Fibroblast of skin of left biceps (primary cell): Measurements from ENCODE around the gene MC1R.
"Not testable (repeated sequence)": the region's sequence is repeated elsewhere in the genome, so short reads cannot be mapped to it uniquely, and the experiment has no call there.

ENCODE experiments used
- DNase-seq, 2 experiments: peaks; one replicate each; pipeline ENCODE4 v3.0.0-alpha.2; 2013; ENCODE audit warnings: low read depth in 2 of 2

The MC1R gene

DNA sequence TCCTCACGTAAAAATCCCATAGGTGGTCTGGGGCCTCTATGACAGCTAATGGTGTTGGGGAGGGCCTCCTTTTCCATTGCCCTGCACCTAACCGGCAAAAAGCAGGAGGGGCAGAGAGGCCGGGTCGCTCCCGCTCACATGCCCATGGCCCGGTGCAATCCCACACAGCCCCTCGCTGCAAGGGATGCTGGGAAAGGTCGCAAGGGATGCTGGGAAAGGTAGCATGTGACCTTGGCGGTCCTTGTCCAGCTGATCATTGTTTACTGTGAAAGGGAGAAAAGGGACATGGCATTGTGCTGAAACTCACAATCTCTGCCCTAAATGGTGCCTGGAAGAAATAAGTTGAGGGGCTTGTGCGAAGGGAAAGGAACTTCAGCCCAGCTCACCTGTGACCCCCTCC lies 39.9 kb downstream of the MC1R start:
- DNase-seq = no peak

DNA sequence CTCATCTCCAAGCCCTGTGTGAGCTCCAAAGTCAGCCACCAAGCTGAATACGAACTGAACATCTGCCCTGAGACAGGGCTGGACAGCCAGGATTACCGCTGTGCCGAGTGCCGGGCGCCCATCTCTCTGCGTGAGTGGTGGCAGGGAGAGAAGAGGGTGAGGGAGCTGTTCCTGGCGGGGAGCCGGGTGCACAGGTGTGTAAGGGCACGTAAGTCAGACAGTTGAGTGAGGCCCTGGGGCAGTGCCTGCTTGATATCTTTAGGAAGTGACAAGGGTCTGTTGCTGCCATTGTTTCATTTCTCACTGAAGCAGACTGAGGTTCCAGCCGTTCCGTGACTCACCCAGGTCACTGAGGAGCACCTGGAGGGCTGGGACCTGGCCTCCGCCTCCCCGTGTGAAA lies 42.3 kb downstream of the MC1R start:
- no peak for DNase-seq

DNA sequence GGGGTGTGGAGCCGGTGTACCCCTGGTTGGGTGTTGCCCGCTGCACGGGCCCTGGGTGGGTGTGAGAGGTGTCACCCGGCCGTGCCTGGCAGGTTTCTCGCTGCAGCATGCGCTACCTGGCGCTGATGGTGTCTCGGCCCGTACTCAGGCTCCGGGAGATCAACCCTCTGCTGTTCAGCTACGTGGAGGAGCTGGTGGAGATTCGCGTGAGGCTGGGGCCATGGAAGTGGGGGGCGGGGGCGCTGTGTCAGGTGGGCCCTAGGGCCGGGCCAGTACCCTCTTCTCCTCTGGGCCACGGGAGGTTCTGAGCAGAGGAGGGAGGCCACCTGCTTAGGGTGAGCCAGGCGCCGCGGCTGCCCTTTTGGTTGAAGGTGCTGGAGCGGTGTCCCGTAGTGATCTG lies 43.3 kb downstream of the MC1R start:
- no peak for DNase-seq

DNA sequence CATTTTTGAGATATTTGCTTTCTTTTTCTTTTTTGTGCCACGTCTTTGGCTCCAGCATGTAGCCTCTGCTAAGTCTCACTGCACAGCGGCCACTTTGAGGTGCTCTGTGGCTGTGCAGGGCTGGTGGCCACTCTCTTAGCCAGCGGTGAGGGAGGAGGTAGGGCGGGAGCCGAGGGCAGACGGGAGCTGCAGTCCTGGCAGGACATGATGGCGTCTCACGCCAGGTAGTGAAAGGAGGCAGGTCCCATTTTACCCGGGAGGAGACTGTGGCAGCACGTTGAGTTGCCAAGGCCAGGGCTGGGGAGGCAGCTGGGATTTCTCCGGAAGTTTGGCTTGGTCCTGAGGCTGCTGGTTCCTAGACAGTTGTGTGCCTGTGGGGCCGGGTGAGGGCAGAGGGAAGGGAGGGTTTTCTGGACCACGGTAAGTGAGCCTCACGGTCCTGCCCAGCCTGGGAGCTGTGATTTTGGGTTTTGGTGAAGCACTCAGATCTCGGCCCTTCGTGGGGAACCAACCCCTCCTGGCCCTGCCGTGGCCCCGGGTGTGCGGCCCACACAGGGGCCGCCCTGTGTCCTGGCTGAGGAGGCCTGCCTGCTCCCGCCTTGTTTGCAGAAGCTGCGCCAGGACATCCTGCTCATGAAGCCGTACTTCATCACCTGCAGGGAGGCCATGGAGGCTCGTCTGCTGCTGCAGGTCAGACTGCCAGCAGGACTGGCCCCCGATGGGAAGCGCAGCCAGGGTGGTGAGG lies 44.3 kb downstream of the MC1R start:
- DNase-seq = no peak

DNA sequence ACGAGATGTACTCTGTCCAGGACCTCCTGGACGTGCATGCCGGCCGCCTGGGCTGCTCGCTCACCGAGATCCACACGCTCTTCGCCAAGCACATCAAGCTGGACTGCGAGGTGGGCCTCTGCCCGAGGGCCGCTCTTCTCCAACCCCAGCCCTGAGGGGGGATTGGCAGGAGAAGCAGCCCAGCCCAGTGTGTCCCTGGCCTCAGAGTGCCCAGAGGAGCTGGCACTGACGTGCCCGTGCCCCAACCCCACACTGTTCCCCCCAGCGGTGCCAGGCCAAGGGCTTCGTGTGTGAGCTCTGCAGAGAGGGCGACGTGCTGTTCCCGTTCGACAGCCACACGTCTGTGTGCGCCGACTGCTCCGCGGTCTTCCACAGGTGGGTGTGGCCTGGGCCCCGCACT lies 45.5 kb downstream of the MC1R start:
- DNase-seq = no peak

DNA sequence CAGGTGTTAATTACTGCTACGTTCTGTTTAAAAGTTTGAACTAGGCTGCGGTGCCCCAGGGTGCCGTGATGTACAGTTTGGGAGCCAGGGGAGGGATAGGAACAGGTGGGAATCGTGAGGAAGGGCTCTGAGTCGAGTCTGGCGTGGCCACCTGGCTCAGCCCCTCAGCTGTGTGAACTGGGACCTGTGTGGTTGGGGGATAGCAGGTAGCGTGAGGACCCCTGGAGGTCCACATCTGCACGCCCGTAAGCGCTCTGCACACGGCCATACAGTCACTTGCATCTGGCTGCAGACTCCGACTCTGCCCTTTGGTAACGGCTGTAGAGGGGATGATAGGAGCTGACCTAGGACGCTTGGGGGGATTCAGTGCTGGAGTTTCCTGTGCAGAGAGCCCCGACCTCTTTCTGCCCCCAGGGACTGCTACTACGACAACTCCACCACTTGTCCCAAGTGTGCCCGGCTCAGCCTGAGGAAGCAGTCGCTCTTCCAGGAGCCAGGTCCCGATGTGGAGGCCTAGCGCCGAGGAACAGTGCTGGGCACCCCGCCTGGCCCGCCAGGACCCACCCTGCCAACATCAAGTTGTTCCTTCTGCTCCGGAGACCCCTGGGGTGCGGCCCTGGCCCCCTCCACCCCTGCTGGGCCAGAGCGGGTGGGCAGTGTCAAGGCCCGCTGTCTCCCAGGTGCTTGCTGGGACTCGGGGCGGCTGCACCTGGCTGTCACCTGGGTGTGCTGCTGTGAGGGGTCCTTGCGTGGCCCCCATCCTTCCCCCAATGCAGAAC lies 47.0 kb downstream of the MC1R start:
- no peak for DNase-seq

DNA sequence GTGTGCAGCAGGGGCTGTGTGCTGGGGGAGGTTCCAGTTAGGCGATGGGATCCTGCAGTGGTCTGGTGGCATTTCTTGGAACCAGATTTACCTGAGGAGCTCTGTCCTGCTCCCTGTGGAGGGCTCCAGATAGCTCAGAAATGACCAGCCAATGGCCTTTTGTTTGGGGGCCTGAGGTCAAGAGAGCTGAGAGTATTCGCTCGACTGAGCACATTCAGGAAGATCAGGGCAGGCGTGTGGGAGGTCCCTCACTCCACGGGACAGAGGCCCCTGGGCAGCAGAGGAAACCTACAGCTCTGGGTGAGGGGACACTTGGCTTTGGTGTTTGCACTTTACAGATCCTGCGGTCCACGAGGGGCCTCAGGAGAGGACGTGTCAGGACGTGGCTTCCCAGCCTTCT lies 48.1 kb downstream of the MC1R start:
- no peak for DNase-seq

DNA sequence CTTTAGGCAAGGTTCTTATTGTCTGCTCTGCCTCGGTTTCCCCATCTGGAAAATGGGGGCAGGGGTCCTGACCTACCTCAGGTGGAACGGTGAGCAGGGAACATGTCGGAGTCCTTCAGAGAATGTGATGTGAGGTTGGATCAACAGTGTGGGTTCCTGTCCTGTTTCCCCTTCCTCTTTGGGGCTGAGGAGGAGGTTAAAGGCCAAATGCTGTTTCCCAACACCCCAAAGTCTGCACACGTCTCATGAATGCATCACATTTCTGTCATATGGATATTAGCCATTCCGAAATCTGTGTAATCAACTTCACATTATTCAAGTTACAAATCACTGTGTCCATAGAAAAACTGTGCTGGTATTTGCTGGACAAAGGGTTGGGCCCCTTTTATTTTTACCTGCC lies 48.8 kb downstream of the MC1R start:
- DNase-seq = not testable (repeated sequence)

DNA sequence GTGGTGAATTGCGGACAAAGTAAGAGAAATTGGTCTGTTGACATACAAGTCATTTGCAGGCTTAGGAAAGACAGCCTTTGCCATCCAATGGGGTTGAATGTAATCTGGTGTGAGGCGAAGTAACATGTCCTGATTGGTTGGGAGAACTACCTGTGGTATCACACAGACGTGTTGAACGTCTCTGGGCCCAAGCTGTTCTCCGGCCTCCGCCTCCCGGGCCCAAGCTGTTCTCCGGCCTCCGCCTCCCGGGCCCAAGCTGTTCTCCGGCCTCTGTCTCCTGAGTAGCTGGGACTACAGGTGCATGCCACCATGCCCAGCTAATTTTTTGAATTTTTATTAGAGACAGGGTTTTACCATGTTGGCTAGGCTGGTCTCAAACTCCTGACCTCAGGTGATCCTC lies 49.4 kb downstream of the MC1R start:
- DNase-seq = not testable (repeated sequence)

DNA sequence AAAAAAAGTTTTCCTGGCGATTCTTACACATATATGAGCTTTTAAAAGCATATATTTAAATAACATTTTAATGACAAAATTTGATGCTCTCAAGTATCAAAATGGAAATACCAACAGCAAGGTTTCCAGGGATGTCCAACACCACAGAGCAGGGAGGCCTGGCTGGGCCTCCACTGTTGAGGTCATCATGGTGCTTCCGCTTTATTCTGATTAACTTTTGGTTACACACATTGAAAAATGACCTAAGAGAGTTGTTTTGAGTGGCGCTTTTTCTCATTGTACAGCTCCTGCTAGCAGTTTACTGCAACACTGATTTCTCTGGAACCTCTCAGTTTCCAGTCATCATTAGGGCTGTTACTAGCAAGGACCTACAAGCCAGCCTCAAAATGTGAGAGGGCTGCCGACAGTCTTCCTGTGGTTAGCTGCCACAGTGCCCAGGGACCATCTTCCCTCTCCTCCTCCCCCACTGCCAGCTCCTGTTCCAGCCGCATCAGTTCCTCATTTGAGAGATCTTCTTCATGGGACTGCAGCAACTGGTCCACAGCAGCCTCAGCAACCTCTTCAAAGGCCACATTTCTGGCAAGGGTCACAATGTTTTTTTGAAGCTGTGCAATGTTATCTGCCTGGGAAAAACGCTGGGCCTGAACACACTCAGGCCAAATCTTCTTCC lies 51.2 kb downstream of the MC1R start:
- DNase-seq = no peak
